ENCODE results near the gene QRICH2.
"Not testable (repeated sequence)": the region's sequence is repeated elsewhere in the genome, so short reads cannot be mapped to it uniquely, and the experiment has no call there.

QRICH2 gene

GRCh38 chr17:76307966-76308338, at the start of gene QRICH2:
TSS of gene QRICH2 (minus strand) at chr17:76308276. CDS start at chr17:76307998, 278 bp downstream.
- no peak for DNase-seq

GRCh38 chr17:76357597-76358158, 49.6 kb upstream of the QRICH2 start:
- DNase-seq = no peak

GRCh38 chr17:76356803-76357456, 48.9 kb upstream of the QRICH2 start:
- DNase-seq = no peak

GRCh38 chr17:76354747-76355310, 46.8 kb upstream of the QRICH2 start:
- no peak for DNase-seq

GRCh38 chr17:76354317-76354729, 46.2 kb upstream of the QRICH2 start:
- DNase-seq = no peak

GRCh38 chr17:76353599-76354316, 45.7 kb upstream of the QRICH2 start, which contains the start of gene PRPSAP1:
TSS of gene PRPSAP1 (minus strand) at chr17:76353916. CDS start at chr17:76353703, 213 bp downstream.
- DNase-seq = peak; percentile 92

GRCh38 chr17:76353004-76353598, 45.0 kb upstream of the QRICH2 start:
- peak; percentile 48 for DNase-seq

- no peak for DNase-seq
Observed at GRCh38 chr17:76351526-76352071, 43.5 kb upstream of the QRICH2 start.

GRCh38 chr17:76350463-76350862, 42.4 kb upstream of the QRICH2 start:
- DNase-seq = no peak

GRCh38 chr17:76346936-76347335, 38.9 kb upstream of the QRICH2 start:
- DNase-seq = not testable (repeated sequence)

GRCh38 chr17:76345377-76345974, 37.4 kb upstream of the QRICH2 start:
- DNase-seq = no peak

- DNase-seq = no peak
Observed at GRCh38 chr17:76343106-76343505, 35.0 kb upstream of the QRICH2 start.

- DNase-seq = no peak
Observed at GRCh38 chr17:76341301-76341700, 33.2 kb upstream of the QRICH2 start.

GRCh38 chr17:76337413-76337777, 29.3 kb upstream of the QRICH2 start:
- DNase-seq = no peak

- DNase-seq = no peak
Observed at GRCh38 chr17:76336756-76337412, 28.8 kb upstream of the QRICH2 start.

- DNase-seq = no peak
Observed at GRCh38 chr17:76335716-76336381, 27.8 kb upstream of the QRICH2 start.

GRCh38 chr17:76333673-76334505, 25.8 kb upstream of the QRICH2 start:
- DNase-seq = no peak

GRCh38 chr17:76331083-76331482, 23.0 kb upstream of the QRICH2 start:
- no peak for DNase-seq

GRCh38 chr17:76329664-76330063, 21.6 kb upstream of the QRICH2 start:
- DNase-seq = no peak

GRCh38 chr17:76327696-76328095, 19.6 kb upstream of the QRICH2 start:
- no peak for DNase-seq

- DNase-seq = no peak
Observed at GRCh38 chr17:76326306-76326705, 18.2 kb upstream of the QRICH2 start.
